MM.1S (cell line): ENCODE results near the gene RNF11.

Experiments
- DNase-seq: peaks from one replicate; pipeline ENCODE4 v3.0.0-alpha.2; 2015
- H2AFZ ChIP-seq: fragments of 300-600 bp; sonication (generic); 2 replicates; pipeline ENCODE4 v1.6.0; 2016; ENCODE audit warnings: antibody characterized with exemption, low read length
- H3F3A ChIP-seq: fragments of 300-600 bp; sonication (generic); 2 replicates; pipeline ENCODE4 v1.6.1; 2016; ENCODE audit warnings: mild to moderate bottlenecking, antibody characterized with exemption, low read length, moderate library complexity, mixed read lengths; ENCODE audit not compliant: insufficient read depth
- H3K27ac ChIP-seq: fragments of 300-600 bp; sonication (generic); 2 replicates; pipeline ENCODE4 v1.5.1; 2016; ENCODE audit warnings: mild to moderate bottlenecking, low read length
- H3K27me3 ChIP-seq: fragments of 300-600 bp; sonication (generic); replicated peaks from 2 replicates; pipeline ENCODE4 v1.6.0; 2016; ENCODE audit warnings: low read length; ENCODE audit not compliant: insufficient read depth
- H3K36me3 ChIP-seq: fragments of 300-600 bp; sonication (generic); replicated peaks from 2 replicates; pipeline ENCODE4 v1.6.1; 2016; ENCODE audit warnings: mild to moderate bottlenecking, low read length, mixed read lengths; ENCODE audit not compliant: insufficient read depth
- H3K4me1 ChIP-seq: fragments of 300-600 bp; sonication (generic); 2 replicates; pipeline ENCODE4 v1.6.1; 2016; ENCODE audit warnings: low read length, mixed read lengths
- H3K4me2 ChIP-seq: fragments of 300-600 bp; sonication (generic); 2 replicates; pipeline ENCODE4 v1.6.0; 2016; ENCODE audit warnings: low read depth, low read length
- H3K4me3 ChIP-seq: fragments of 300-600 bp; sonication (generic); 2 replicates; pipeline ENCODE4 v1.5.1; 2016; ENCODE audit warnings: low read length, mixed read lengths
- H3K79me2 ChIP-seq: fragments of 300-600 bp; sonication (generic); 2 replicates; pipeline ENCODE4 v1.6.1; 2016; ENCODE audit warnings: mixed run types, low read length, mixed read lengths
- H3K9ac ChIP-seq: fragments of 300-600 bp; sonication (generic); 2 replicates; pipeline ENCODE4 v1.6.1; 2016; ENCODE audit warnings: low read length, mixed read lengths
- H3K9me2 ChIP-seq: fragments of 300-600 bp; sonication (generic); replicated peaks from 2 replicates; pipeline ENCODE4 v1.6.1; 2016; ENCODE audit warnings: mild to moderate bottlenecking, low read length, mixed read lengths; ENCODE audit not compliant: insufficient read depth
- H3K9me3 ChIP-seq: fragments of 300-600 bp; sonication (generic); replicated peaks from 2 replicates; pipeline ENCODE4 v1.6.1; 2016; ENCODE audit warnings: mild to moderate bottlenecking, low read length, mixed read lengths; ENCODE audit not compliant: insufficient read depth
- H4K20me1 ChIP-seq: fragments of 300-600 bp; sonication (generic); 2 replicates; pipeline ENCODE4 v1.6.1; 2016; ENCODE audit warnings: mild to moderate bottlenecking, low read length, moderate library complexity, mixed read lengths; ENCODE audit not compliant: insufficient read depth
- EZH2 ChIP-seq: fragments of 300-600 bp; sonication (generic); optimal IDR thresholded peaks from 2 replicates; pipeline ENCODE3; 2017; ENCODE audit warnings: low read depth, mild to moderate bottlenecking, antibody characterized with exemption, low read length, mixed read lengths
- EZH2phosphoT487 ChIP-seq: fragments of 300-600 bp; sonication (generic); IDR thresholded peaks from 2 replicates; pipeline ENCODE4 v1.6.1; 2018; ENCODE audit warnings: antibody characterized with exemption, low read length
- TF ChIP-seq, protein P1 (sequence below): fragments of 300-600 bp; sonication (generic); IDR thresholded peaks from 2 replicates; pipeline ENCODE4 v1.5.1; 2016; ENCODE audit warnings: antibody characterized with exemption, low read length, mixed read lengths

RNF11 gene, protein sequence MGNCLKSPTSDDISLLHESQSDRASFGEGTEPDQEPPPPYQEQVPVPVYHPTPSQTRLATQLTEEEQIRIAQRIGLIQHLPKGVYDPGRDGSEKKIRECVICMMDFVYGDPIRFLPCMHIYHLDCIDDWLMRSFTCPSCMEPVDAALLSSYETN

DNA sequence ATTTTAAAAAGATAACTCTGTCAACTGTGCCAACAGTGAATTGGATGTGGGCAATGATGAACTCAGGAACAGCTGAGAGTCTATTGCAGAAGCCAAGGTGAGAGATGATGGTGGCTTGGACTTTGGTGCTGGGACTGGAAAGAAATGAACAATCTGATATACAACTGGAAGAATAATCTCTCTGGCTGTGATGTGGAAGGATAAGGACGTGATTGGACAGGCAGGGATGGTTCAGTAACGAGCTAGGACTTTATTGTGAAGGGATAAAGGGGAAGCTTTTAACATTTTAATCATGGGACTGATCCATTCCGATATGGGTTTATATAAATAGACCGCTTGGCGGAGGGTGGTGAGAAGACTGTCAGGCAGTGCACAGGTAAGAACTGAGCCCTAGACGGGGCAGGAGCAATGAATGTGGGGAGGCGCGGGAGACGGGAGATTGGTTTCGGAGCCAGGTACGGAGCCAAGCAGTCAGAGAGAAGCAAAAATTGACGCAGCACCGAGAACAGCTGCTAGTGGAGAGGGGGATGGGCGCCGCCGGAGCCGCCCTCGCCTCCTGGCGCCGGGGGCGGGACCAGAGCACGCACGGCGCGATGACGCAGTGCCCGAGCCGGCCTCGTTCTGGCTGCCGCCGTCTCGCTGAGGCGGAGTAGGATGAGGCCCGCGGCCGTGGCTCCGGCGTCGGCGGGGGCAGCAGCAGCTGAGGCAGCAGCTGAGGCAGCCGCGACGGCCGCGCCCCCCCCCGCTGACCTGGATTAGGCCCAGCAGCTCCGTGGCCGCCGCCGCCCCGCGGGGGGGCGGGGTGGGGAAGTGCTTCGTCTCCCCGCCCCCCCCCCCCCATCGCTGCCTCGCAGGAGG is at the start of gene RNF11:
Gene RNF11 (plus strand): TSS at position 601 of the 858 bp plus-strand sequence. CDS start 484 bp downstream, outside the sequence.
- Histone ChIP-seq H3F3A (peaks cover 28% of the 10 kb centered on the region), H2AFZ (peak within 1 kb of the TSS; percentile 82), H3K9me3 (no peaks in the 10 kb centered on the region), H3K27me3 (no peaks in the 10 kb centered on the region), H3K9me2 (no peaks in the 10 kb centered on the region), H4K20me1 (no peaks in the 10 kb centered on the region), H3K4me1 (peaks cover 15% of the 10 kb centered on the region), H3K36me3 (no peaks in the 10 kb centered on the region), H3K4me3 (peak within 1 kb of the TSS; percentile 91), H3K27ac (peak within 1 kb of the TSS; percentile 87), H3K79me2 (peaks cover 45% of the 10 kb centered on the region), H3K4me2 (peak within 1 kb of the TSS; percentile 91), H3K9ac (peak within 1 kb of the TSS; percentile 92)
- DNase-seq: peak; percentile 93
- TF ChIP-seq EZH2phosphoT487 (no peak), EZH2 (no peak)
- TF ChIP-seq, protein P1, sequence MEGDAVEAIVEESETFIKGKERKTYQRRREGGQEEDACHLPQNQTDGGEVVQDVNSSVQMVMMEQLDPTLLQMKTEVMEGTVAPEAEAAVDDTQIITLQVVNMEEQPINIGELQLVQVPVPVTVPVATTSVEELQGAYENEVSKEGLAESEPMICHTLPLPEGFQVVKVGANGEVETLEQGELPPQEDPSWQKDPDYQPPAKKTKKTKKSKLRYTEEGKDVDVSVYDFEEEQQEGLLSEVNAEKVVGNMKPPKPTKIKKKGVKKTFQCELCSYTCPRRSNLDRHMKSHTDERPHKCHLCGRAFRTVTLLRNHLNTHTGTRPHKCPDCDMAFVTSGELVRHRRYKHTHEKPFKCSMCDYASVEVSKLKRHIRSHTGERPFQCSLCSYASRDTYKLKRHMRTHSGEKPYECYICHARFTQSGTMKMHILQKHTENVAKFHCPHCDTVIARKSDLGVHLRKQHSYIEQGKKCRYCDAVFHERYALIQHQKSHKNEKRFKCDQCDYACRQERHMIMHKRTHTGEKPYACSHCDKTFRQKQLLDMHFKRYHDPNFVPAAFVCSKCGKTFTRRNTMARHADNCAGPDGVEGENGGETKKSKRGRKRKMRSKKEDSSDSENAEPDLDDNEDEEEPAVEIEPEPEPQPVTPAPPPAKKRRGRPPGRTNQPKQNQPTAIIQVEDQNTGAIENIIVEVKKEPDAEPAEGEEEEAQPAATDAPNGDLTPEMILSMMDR: no peak

DNA sequence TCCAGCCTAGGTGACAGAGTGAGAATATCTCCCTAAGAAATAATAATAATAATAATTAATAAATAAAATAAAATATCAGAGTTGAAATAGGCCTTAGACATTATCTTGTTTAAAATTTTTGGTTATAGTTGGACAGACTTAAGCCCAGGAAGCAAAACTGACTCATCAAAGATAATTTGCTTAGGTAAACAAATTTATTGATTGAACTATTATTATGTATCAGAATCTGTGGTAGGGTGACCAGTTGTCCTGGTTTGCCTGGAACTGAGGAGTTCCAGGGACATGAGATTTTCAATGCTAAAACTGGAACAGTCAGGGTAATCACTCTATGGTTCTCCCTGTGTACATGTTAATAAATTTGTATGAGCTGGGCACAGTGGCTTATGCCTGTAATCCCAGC is 47.8 kb upstream of the RNF11 start:
- Histone ChIP-seq H3F3A (no peaks in the 10 kb centered on the region), H3K9me2 (no peaks in the 10 kb centered on the region), H3K4me2 (no peak overlapping the region), H3K4me3 (no peak overlapping the region), H3K9ac (no peak overlapping the region), H2AFZ (no peak overlapping the region), H3K79me2 (no peaks in the 10 kb centered on the region), H3K9me3 (no peaks in the 10 kb centered on the region), H3K27ac (no peak overlapping the region), H3K27me3 (no peaks in the 10 kb centered on the region), H4K20me1 (no peaks in the 10 kb centered on the region), H3K4me1 (no peaks in the 10 kb centered on the region), H3K36me3 (no peaks in the 10 kb centered on the region)
- no peak for TF ChIP-seq EZH2
- TF ChIP-seq, protein P1: no peak
- TF ChIP-seq EZH2phosphoT487: no peak
- DNase-seq: no peak

DNA sequence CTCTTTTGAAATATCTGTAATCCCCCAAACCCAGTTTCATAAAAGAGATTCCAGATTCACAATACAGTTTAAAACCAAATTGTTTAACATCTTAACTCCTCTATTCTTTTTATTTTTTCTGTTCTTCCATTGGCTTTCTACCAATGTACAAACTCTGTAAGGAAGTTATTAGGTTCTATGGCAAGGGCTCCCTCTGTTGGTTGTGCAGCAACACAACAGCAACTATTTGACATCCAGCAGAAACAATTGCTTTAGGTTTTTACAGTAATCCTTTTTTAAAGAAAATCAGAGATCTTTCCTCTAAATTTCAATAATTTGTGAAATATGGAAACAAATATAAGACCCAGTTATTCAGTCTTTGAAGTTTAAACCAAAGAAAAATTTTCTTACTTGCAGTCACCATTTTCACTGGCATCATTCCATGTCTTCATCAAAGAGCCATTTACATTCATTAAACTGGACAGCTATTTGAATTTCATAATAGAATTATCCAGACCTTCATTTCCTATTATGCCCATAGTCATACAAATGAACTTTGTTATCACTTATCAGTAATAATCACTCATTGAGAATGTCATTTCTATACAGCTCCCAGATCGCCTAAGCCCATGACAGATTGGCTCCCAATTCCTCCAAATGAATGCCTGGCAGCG is 46.5 kb upstream of the RNF11 start:
- H3F3A ChIP-seq: no peaks in the 10 kb centered on the region
- H3K27me3 ChIP-seq: no peaks in the 10 kb centered on the region
- no peaks in the 10 kb centered on the region for H3K9me3 ChIP-seq
- H4K20me1 ChIP-seq: no peaks in the 10 kb centered on the region
- H3K79me2 ChIP-seq: no peaks in the 10 kb centered on the region
- no peaks in the 10 kb centered on the region for H3K4me1 ChIP-seq
- TF ChIP-seq EZH2phosphoT487: no peak
- TF ChIP-seq, protein P1: peak; percentile 93
- no peaks in the 10 kb centered on the region for H3K9me2 ChIP-seq
- peak; percentile 61 for DNase-seq
- no peak overlapping the region for H3K4me2 ChIP-seq
- H3K27ac ChIP-seq: no peak overlapping the region
- no peaks in the 10 kb centered on the region for H3K36me3 ChIP-seq
- no peak overlapping the region for H3K4me3 ChIP-seq
- no peak overlapping the region for H2AFZ ChIP-seq
- H3K9ac ChIP-seq: no peak overlapping the region
